Neural cell (in vitro differentiated cells): ENCODE measurements around the gene OTX2. TPM values are rescaled to one million over a fixed set of nuclear protein-coding genes. Genes with fewer than 3 reads are reported as not detected.

Experiments used
- H2AFZ ChIP-seq: fragments of 200-600, 300-800 bp; sonication (generic), shearing (Covaris generic); 2 replicates; pipeline ENCODE4 v1.6.0; 2014; ENCODE audit warnings: low read depth, mild to moderate bottlenecking, antibody characterized with exemption, low read length, moderate library complexity
- H3F3A ChIP-seq: fragments of 200-600 bp; shearing (Covaris generic); 2 replicates; pipeline ENCODE4 v1.6.1; 2016; ENCODE audit warnings: mild to moderate bottlenecking, moderate library complexity, mixed read lengths, antibody characterized with exemption, low read length; ENCODE audit not compliant: insufficient read depth, poor library complexity, severe bottlenecking
- H3K27ac ChIP-seq: fragments of 200-600, 300-800 bp; sonication (generic), shearing (Covaris generic); 2 replicates; pipeline ENCODE4 v1.5.1; 2014; ENCODE audit warnings: mild to moderate bottlenecking, low read length, moderate library complexity
- H3K27me3 ChIP-seq: fragments of 300-800, 200-600 bp; sonication (generic), shearing (Covaris generic); 2 replicates; pipeline ENCODE4 v1.6.0; 2014; ENCODE audit warnings: mild to moderate bottlenecking, low read depth, low read length, moderate library complexity; ENCODE audit not compliant: insufficient read depth
- H3K36me3 ChIP-seq: fragments of 300-800, 200-600 bp; sonication (generic), shearing (Covaris generic); 2 replicates; pipeline ENCODE4 v1.5.1; 2014; ENCODE audit warnings: mild to moderate bottlenecking, antibody characterized with exemption, low read length, moderate library complexity; ENCODE audit not compliant: insufficient read depth
- H3K4me2 ChIP-seq: fragments of 300-800, 200-600 bp; sonication (generic), shearing (Covaris generic); 2 replicates; pipeline ENCODE4 v1.6.0; 2014; ENCODE audit warnings: mild to moderate bottlenecking, low read length
- H3K4me3 ChIP-seq: fragments of 300-800, 200-600 bp; sonication (generic), shearing (Covaris generic); 2 replicates; pipeline ENCODE4 v1.5.1; 2014; ENCODE audit warnings: mild to moderate bottlenecking, low read length, moderate library complexity
- H3K79me2 ChIP-seq: fragments of 200-600 bp; shearing (Covaris generic); replicated peaks from 2 replicates; pipeline ENCODE4 v1.6.0; 2014; ENCODE audit warnings: mild to moderate bottlenecking, low read length, moderate library complexity; ENCODE audit not compliant: insufficient read depth
- H3K9ac ChIP-seq: fragments of 300-800, 200-600 bp; sonication (generic), shearing (Covaris generic); 2 replicates; pipeline ENCODE4 v1.6.1; 2016; ENCODE audit warnings: mild to moderate bottlenecking, low read length, mixed read lengths
- H3K9me2 ChIP-seq: fragments of 200-600 bp; shearing (Covaris generic); 2 replicates; pipeline ENCODE4 v1.6.1; 2016; ENCODE audit warnings: mild to moderate bottlenecking, low read length, mixed read lengths; ENCODE audit not compliant: insufficient read depth
- H3K9me3 ChIP-seq: fragments of 200-600, 300-800 bp; sonication (generic), shearing (Covaris generic); 2 replicates; pipeline ENCODE4 v1.6.1; 2016; ENCODE audit warnings: mild to moderate bottlenecking, mixed run types, low read length, moderate library complexity, mixed read lengths
- H4K20me1 ChIP-seq: fragments of 200-600 bp; shearing (Covaris generic); 2 replicates; pipeline ENCODE4 v1.6.1; 2016; ENCODE audit warnings: mild to moderate bottlenecking, mixed run types; ENCODE audit not compliant: insufficient read depth
- CTCF ChIP-seq: fragments of 450-650 bp; IDR thresholded peaks from 2 replicates; pipeline ENCODE4 v1.5.1; 2014; ENCODE audit warnings: antibody characterized with exemption, mild to moderate bottlenecking, moderate library complexity; ENCODE audit not compliant: poor library complexity, severe bottlenecking
- EP300 ChIP-seq: fragments of 450-650 bp; conservative IDR thresholded peaks from 2 replicates; pipeline ENCODE4 v1.6.1; 2014; ENCODE audit warnings: antibody characterized with exemption, mild to moderate bottlenecking, moderate library complexity; ENCODE audit not compliant: poor library complexity, severe bottlenecking
- EZH2 ChIP-seq: fragments of 200-600, 300-800 bp; shearing (Covaris generic), sonication (generic); IDR thresholded peaks from 2 replicates; pipeline ENCODE4 v1.6.1; 2014; ENCODE audit warnings: antibody characterized with exemption, low read length, borderline replicate concordance, mild to moderate bottlenecking; ENCODE audit not compliant: insufficient read depth, poor library complexity, severe bottlenecking
- MXI1 ChIP-seq: fragments of 450-650 bp; conservative IDR thresholded peaks from 2 replicates; pipeline ENCODE4 v1.6.1; 2014; ENCODE audit warnings: antibody characterized with exemption, mild to moderate bottlenecking; ENCODE audit not compliant: poor library complexity, severe bottlenecking
- POLR2AphosphoS5 ChIP-seq: IDR thresholded peaks from 2 replicates; pipeline ENCODE4 v1.6.1; 2012
- RAD21 ChIP-seq: fragments of 450-650 bp; conservative IDR thresholded peaks from 2 replicates; pipeline ENCODE4 v1.6.1; 2014; ENCODE audit warnings: antibody characterized with exemption, mild to moderate bottlenecking, moderate library complexity
- REST ChIP-seq: IDR thresholded peaks from 2 replicates; pipeline ENCODE4 v1.6.1; 2012; ENCODE audit warnings: borderline replicate concordance
- SMC3 ChIP-seq: fragments of 450-650 bp; conservative IDR thresholded peaks from 2 replicates; pipeline ENCODE4 v1.6.1; 2014; ENCODE audit warnings: antibody characterized with exemption, mild to moderate bottlenecking, moderate library complexity; ENCODE audit not compliant: poor library complexity
- TAF1 ChIP-seq: IDR thresholded peaks from 2 replicates; pipeline ENCODE4 v1.6.1; 2012; ENCODE audit warnings: low read depth
- polyA plus RNA-seq: library from polyadenylated mRNA; depleted of rRNA; stranded (reverse); fragments of >200 nt; gene quantifications from 2 replicates; pipeline ENCODE4 v1.2.3, GENCODE V29; 2014

The OTX2 gene
- polyA plus RNA-seq, 1 donor from 2014 or later = 2.1 TPM

- Histone ChIP-seq H3K9me2 (no peaks in the 10 kb centered on the region), H3K9ac (no peak overlapping the region), H3F3A (no peaks in the 10 kb centered on the region), H2AFZ (no peak overlapping the region), H3K36me3 (no peaks in the 10 kb centered on the region), H3K4me3 (no peak overlapping the region), H4K20me1 (no peaks in the 10 kb centered on the region), H3K79me2 (no peaks in the 10 kb centered on the region), H3K27me3 (no peaks in the 10 kb centered on the region), H3K9me3 (no peaks in the 10 kb centered on the region), H3K27ac (no peak overlapping the region), H3K4me2 (no peak overlapping the region)
- TF ChIP-seq EP300 (no peak), EZH2 (no peak), MXI1 (no peak), RAD21 (no peak), CTCF (no peak)
These were observed 35.8 kb downstream of the OTX2 start for GRCh38 chr14:56774503-56774902.

DNA sequence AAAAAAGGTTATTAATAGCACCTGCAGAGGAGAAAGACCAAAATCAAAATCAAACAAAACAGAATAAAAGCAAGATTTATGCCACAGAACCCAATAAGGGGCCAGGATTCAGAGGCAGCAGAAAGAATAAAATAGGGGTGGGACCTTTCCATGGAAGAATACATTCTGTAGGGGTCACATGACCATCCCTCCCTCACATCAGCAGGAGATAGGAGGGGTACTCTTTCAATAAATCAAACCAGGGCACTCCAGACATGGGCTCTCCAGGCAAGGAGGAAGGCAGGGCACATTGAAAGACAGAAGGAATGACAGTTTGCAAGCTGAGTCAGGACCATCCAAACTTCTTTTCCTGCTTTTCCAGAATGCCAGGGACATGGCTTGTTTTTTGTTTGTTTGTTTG, 39.8 kb downstream of the OTX2 start:
- Histone ChIP-seq H3K4me2 (no peak overlapping the region), H3K27me3 (no peaks in the 10 kb centered on the region), H3K4me3 (no peak overlapping the region), H3K79me2 (no peaks in the 10 kb centered on the region), H4K20me1 (no peaks in the 10 kb centered on the region), H3K9ac (no peak overlapping the region), H3K36me3 (no peaks in the 10 kb centered on the region), H3F3A (no peaks in the 10 kb centered on the region), H3K9me2 (no peaks in the 10 kb centered on the region), H2AFZ (no peak overlapping the region), H3K9me3 (no peaks in the 10 kb centered on the region), H3K27ac (no peak overlapping the region)
- no peak for TF ChIP-seq TAF1
- no peak for TF ChIP-seq EP300

- Histone ChIP-seq H3K27ac (no peak overlapping the region), H4K20me1 (no peaks in the 10 kb centered on the region), H3K27me3 (no peaks in the 10 kb centered on the region), H3K9me2 (no peaks in the 10 kb centered on the region), H3K4me2 (no peak overlapping the region), H3K9ac (no peak overlapping the region), H2AFZ (no peak overlapping the region), H3F3A (no peaks in the 10 kb centered on the region), H3K79me2 (no peaks in the 10 kb centered on the region), H3K9me3 (no peaks in the 10 kb centered on the region), H3K4me3 (no peak overlapping the region), H3K36me3 (no peaks in the 10 kb centered on the region)
- TF ChIP-seq MXI1 = no peak
These were observed 49.9 kb downstream of the OTX2 start for GRCh38 chr14:56760164-56760914.

DNA sequence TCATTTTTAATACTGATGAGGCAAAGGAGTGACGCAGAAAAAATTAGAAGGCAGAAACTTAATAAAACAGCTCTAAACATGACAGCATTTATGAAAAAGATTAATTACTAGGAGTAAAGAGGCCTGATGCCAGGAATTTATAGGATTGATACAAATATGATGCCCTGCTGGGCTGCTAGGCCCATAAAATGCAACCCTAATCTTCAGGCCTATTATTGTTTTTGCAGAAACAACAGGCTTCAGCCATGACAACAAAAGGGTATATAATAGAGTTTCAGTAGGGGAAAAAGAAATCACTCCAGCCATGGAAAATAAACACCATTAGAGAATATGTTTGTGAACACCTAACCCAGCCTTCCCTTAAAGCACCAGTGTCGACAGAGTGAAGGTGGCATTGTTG, 50.6 kb downstream of the OTX2 start:
- no peaks in the 10 kb centered on the region for H3K27me3 ChIP-seq
- H3K9me2 ChIP-seq = no peaks in the 10 kb centered on the region
- H4K20me1 ChIP-seq = no peaks in the 10 kb centered on the region
- no peak overlapping the region for H3K9ac ChIP-seq
- no peak overlapping the region for H2AFZ ChIP-seq
- no peaks in the 10 kb centered on the region for H3K79me2 ChIP-seq
- H3K36me3 ChIP-seq = no peaks in the 10 kb centered on the region
- TF ChIP-seq RAD21 = no peak
- TF ChIP-seq POLR2AphosphoS5 = no peak
- TF ChIP-seq SMC3 = no peak
- TF ChIP-seq REST = no peak
- TF ChIP-seq MXI1 = no peak
- TF ChIP-seq EZH2 = no peak
- no peak for TF ChIP-seq CTCF
- TF ChIP-seq TAF1 = no peak
- TF ChIP-seq EP300 = no peak
- no peak overlapping the region for H3K27ac ChIP-seq
- H3K4me2 ChIP-seq = no peak overlapping the region
- H3K9me3 ChIP-seq = no peaks in the 10 kb centered on the region
- H3F3A ChIP-seq = no peaks in the 10 kb centered on the region
- no peak overlapping the region for H3K4me3 ChIP-seq
